OCI-M2 (cell line): Measurements from ENCODE around the gene RCAN2.
"Not testable (repeated sequence)": the region's sequence is repeated elsewhere in the genome, so short reads cannot be mapped to it uniquely, and the experiment has no call there.

Experiments
- DNase-seq: peaks from one replicate; lab custom pipeline; 2025; ENCODE audit not compliant: unreplicated experiment; lab: John Stamatoyannopoulos, UW

RCAN2 gene

DNA sequence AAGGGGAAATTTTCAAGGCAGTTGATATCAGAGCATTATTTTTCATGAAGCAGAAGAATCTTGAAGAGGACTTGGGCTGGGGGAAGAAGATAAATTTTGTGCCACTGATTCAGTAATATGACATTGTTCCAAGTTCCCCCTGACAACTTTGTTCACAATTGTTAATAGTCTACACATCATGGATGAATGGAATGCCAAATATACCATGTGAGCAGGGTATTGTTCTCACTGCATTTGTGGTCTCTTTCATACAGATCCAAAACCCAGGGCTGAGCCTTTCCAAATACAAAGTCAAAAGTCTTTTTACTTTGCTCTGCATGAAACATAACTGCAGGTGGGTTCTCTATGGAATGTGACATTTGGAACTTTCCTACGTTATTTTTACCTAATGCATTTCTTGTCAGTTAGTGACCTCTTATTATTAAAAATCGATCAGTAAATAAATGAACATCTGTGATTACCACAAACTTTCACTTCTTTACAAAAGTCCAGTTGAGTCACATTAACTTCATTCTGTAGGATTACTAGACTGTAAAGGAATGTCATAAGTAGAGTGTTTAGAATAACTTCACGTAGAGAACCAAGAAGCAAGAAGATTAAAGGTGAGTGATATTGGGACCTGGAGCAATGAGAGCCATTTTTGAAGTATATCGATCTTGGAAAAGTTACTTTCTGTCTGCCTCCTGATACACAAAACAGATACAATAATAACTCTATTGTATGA lies 100.9 kb downstream of the RCAN2 start:
- DNase-seq = no peak

DNA sequence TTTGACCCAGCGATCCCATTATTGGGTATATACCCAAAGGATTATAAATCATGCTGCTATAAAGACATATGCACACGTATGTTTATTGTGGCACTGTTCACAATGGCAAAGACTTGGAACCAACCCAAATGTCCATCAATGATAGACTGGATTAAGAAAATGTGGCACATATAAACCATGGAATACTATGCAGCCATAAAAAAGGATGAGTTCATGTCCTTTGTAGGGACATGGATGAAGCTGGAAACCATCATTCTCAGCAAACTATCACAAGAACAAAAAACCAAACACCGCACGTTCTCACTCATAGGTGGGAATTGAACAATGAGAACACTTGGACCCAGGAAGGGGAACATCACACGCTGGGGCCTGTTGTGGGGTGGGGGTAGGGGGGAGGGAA lies 103.5 kb downstream of the RCAN2 start:
- not testable (repeated sequence) for DNase-seq

DNA sequence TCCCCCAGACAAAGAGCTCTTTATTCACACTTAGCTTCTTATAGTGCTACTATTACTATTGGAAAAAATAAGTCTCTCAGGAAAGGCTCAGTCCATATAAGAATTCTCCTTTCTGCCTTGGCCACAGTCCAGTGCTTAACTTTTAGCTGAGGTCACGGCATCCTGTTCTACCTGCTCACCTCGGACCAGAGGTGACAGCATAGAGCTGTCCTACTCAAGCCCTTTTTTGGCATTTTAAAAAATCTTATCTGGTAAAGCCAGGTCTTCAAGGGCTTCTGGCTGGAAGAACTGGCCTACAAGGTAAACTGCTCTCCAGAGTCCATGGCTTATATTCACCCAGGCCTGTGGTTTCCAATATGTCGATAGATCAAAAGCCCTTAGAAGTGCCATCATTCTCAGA lies 109.7 kb downstream of the RCAN2 start:
- no peak for DNase-seq

DNA sequence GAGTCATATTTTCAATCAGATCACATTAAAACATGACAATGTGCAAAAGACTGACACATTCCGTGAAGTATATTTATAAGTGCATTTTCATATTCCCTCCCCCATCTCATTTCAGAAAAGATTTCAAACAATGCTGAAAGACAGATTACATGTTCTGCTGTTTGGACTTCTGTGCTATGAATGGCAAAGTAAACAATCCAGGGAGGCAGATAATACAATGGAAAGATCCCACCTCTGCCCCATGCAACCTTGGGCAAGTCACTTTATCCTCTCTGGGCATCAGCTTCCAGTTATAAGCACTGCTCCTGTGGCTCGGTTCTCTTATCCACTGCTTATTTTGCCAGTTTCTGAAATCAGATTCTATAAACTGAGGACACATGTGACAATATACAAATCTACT lies 110.2 kb downstream of the RCAN2 start:
- no peak for DNase-seq

DNA sequence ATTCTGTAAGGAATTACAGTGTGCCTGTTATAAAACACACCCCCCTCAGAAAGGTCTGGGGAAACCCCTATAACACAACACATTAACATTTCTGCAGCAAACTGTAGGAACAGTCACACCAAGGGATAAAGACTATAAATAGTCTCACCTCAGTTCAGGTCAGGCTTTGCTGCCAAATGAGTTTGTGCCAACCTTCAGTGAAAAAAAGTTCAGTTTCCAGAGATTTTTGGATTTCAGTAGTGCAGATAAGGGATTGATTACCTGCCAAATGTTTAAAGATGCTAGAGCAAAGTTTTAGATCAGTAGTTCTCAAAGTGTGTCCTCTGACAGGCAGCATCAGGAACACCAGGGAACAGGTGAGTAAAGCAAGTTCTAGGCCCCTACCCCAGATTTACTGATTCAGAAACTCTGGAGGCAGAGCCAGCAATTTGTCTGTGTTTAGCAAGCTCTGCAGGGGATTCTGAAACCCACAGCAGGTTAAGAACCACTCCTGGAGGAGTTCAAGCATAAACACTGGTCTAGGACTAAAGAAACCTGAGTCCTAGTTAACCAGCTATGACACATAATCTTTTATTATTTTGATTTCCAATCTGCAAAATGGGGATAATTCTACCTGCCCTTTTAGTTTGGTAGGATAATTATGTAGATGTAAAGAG lies 111.0 kb downstream of the RCAN2 start:
- DNase-seq = no peak

DNA sequence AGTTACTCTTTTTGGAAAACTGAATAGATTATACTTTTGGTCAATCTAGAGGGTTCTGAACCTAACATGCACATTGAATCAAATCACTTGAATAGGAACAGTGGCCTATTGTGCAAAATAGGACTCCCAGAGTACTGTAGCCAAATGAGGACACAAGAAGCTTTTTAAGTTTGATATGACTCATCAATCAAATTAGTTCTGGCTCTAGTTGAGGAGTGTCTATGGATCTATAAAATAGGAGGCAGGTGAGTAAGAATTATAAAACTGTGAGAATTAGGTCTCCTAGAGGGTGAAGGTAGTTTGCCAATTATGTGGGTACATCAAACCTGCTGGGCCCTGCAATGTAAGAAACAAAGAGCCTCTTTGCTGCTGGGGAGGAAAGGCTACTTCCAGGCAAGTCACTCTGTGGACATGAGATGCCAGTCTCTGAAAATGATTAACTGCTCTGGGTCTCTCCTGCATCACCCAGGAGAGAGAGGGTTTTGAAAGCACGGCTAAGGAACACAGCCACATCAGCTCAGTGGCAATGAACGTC lies 112.3 kb downstream of the RCAN2 start:
- no peak for DNase-seq

DNA sequence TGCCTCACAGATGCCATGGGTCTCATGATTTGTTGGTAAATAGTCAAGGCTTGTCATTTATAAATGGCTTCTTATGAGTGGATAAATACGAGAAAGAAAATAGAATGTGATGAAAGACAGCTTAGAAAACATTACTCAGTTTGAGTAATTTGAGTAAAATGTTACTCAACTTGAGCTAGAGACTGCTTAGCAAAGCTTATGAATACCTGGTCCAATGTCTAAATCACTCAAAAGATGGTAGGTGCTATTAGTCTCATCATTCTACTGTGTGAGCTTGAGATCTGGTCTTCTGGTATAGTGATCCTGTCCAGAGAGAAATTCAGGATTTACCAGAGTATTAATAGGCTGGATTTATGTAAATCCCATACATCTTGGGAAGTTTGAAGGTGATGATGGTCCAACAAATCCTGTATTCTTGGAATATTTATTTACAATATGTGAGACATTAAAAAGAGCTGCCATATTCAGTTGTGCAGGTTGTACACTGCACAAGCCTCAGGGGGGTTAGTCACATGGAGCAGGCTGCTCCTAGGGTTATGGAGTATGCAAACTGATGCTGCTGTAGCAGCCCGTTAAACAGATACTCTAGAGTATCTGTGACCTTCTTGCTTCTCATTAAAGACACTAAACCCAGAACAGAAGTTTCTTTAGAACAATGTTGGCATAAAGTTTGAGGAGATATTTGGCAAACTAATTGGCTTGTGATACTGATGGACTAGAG lies 112.9 kb downstream of the RCAN2 start:
- no peak for DNase-seq

DNA sequence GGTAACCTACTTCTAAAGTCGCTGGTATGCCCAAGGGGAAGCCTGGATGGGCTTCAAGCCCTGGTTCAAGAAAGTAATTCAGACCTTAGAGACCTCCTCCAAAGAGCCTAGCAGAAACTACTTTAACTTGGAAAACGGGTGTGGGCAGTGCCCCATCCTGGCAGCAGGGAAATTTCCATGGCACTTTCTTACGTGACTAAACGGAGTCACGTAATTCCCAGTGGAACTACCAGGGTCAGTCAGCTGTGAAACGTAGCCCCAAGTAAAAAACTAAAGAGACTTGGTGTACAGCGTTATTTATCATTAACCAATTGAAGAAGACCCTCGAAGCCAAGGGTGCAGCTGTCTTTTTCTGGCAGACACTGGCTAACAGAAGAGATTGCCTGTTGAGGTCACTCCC lies 114.0 kb downstream of the RCAN2 start:
- DNase-seq = no peak

DNA sequence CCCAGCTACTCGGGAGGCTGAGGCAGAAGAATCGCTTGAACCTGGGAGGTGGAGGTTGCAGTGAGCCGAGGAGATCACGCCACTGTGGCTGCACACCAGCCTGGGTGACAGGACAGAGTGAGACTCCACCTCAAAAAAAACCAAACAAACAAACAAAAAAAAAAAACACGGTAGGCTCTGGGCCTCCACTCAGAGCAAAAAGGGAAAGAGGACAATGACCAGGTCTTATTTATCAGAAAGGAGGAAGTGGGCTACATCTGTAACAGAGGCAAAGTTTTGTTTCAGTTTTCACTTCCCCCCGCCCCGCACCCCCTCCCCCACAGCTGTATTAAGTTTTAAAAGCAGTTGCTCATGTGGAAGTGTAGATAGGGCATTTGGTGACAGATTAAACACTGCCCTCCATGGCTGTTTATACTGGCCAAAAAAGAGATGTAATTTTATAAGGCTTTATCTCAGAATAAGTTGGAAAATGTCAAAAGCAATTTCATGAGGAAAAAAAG lies 114.6 kb downstream of the RCAN2 start:
- DNase-seq = peak; percentile 54

DNA sequence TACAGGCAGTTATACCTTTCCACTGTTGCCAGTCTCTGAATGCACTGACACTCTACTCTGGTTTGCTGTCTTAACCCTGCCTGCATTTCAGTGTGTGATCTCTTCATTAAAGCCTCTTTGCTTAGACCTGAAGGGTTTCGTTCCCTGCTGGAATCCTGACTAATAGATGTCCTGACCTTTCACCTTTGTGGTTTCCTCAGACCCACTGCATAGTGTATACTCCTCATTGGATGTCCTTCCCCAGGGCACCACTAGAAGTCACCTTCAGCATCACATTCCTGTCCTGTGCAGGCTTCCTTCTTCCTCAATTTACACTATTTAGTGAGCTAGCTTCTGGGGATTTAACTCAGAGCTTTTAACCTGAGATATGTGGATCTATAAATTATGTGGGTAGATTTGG lies 120.6 kb downstream of the RCAN2 start:
- no peak for DNase-seq

DNA sequence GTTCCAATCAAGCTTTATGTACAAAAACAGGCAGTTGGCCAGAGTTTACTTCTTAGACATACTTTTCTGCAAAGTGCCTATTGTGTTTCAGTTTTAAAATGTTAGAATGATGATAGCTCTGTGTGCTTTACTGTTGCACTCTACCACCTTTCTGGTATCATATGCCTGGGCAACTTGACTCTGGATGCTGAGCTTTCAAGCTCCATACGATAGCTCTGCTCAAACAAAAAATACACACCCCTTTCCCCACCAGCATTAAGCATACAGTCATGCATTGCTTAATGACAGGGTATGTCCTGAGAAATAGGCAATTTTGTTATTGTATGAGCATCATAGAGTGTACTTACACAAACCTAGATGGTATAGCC lies 123.1 kb downstream of the RCAN2 start:
- no peak for DNase-seq

DNA sequence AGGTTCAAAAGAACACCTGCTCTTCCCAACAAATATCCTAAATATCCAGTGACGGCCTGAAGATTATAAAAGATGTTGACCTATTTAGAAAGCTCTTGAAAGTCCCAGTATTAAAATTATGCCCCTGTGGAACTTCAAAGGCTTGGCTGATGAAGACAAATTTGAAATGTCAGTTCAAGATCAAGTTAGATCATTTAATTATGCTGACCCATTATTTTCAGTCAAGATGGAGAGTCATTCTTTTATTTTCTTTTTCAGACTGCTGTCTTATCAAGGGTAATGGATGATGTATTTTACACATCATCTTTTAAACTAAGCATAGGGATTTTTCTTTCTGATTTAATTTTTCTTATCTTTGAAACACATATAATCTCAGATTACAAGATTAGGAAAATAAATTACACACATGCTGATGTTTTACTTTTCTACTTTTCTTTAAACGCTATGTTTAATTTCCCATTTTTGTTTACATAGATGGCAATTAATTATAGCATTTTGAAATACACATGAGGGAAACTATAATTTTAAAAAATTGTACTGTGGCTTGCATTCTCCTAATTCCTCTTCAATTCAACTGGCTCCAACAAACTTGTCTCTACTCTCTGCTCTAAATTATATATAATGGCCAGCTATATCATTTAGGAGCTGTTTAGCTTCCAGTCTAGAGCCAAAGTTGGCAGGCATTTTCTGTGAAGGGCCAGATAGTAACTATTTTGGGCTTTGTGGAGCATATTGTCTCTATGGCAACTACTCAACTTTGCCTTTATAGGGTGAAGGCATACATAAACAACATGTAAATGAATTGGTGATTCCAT lies 123.7 kb downstream of the RCAN2 start:
- no peak for DNase-seq

DNA sequence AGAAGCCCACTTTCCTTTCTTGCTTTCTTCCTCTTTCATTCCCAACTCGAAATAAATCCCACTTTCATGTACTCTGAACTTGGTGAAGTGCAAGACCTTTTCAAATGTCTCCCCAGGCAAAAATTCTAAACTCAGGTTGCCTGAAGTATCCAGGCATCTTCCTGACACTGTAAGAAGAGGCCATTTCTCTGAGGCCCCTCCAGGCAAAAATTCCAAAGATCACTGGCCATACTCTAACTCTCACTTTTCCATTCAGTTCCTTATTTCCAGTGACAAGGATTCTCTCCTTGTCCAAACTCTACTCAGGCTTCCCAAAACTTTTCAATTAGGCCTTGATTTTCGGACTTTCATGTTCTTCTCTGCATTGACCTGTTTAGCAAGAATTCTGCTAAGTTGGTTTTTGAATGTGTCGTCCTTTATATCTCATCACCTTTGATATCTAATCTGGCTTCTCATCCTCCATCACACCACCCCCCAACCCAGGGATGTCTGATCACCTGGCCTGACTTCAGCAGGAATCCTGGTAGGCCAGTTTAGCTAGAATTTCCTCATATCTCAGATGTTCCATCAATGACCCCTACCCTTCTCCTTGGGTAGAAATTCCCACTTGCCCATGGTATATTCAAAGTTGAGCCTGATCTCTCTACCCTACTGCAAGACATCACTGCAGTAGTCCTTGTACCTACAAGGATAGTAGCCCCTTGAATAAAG lies 124.9 kb downstream of the RCAN2 start:
- DNase-seq = no peak

DNA sequence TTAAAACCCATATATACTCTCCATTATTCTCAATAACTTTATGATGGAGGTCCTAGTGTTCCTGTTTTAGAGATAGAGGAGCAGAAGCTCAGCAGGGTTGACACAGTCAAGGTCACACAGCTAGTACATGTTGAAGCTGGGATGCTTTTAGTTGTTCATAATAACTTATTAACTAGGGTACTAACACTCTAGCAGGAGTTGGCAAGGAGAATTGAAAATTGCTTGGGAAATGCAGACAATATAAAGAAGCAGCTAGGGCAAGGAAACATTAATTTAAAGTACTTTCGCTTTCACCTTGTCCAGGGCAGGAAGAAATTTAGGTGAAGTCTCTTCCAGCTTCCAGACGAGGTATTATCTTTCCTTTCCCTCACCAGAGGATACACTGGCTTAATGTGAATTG lies 133.7 kb downstream of the RCAN2 start:
- DNase-seq = no peak

DNA sequence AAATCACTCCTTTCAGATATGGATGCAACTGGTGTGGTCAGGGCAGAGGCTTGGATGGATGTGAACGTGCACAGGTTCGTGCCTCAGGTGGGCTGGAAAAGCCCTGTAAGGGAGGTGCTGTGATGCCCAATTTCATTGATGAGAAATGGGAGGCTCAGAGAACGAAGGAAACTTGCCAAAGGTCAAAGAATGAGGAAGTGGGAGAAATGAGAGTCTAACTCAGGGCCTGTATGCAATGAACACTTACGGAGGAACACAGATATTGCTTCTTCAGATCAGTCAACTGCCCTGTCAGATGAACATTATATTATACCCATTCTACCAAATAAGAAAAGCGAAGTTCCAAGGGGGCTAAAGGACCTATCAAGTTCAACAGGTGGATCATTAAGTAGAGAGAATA lies 134.7 kb downstream of the RCAN2 start:
- no peak for DNase-seq

DNA sequence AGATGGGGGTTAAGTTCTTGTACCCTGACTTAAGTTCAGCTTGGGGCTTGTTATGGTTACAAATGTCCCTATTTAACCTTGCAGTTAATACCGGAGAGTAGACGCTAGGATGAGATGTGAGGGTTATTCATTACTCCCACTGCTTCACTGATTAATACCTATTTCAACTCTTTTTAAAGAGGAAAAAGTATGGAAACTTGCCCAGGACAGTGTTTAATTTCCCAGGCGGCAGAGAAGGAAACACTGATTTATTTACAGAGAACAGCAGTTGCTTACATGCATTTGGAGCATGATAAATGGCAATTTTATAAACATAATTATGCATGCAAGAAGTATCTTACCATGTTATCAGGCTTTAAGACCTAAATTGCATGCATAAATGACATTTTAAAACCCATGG lies 137.7 kb downstream of the RCAN2 start:
- no peak for DNase-seq

DNA sequence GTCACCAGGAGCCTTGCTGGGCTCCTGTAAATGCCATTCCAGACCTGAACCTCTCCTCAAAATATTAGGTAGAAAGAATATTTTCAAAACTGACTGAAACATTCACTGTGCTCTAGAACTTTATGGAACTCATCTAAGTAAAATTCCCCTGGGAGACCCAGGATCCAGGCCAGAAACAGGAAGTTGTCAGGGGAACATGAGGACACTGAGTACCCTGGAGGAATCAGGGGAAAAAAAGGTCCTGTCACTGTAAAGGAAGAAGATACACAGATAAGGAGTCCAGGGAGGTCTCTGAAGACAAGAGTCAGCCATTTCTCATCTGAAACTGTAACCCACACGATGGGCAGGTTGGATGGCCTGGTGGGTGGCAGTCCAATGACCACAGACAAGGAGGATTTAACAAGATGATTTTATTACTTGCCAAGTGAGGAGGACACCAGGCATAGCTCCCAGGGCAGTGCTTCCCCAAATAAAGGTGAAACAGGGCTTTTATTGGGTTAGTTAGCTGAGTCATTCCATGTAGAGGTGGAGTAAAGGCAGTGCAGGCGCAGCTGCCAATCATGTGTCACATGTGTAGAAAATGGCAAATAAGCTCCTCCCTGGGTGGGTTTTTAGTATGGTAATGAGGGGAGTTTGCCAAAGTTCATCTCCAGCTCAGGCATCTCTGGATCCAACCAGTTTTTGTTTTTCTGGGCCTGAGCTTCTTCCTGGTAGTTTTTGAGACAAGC lies 138.5 kb downstream of the RCAN2 start:
- DNase-seq = no peak

DNA sequence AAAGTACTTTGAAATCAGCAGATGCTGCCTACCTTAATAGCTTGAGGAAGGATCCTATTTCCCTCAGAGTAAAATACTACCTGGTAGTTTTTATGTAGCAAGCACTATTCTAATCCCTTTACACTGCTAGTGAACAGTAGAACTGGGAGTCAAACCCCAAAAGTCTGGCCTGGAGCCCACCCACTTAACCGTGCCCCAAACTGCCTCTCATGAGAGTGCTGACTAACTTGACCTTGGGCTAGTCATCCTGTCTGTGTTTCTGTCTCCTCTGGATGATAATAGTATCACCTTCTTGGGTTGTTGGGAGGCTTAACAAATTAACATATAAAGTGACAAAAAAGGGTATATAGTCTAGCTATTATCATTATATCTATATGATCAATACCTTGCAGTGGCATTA lies 140.5 kb downstream of the RCAN2 start:
- no peak for DNase-seq

DNA sequence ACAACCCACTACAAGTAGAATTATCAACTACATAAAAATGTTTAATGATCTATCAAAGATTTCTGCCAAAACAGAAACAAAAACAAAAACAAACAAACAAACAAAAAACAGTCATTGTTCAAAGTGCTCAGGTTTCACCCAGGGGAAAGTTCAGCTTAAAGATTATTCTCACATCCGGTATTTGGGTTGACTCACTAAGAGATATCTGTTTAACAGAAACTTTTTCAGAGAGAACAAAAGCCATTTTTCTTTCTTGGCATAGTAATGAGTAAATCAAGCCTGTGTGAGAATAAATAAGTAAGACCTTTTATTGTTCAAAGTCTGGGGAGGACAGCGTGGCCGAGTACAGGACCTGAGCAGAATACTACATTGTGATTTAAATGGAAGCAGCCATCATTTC lies 143.6 kb downstream of the RCAN2 start:
- DNase-seq = no peak

DNA sequence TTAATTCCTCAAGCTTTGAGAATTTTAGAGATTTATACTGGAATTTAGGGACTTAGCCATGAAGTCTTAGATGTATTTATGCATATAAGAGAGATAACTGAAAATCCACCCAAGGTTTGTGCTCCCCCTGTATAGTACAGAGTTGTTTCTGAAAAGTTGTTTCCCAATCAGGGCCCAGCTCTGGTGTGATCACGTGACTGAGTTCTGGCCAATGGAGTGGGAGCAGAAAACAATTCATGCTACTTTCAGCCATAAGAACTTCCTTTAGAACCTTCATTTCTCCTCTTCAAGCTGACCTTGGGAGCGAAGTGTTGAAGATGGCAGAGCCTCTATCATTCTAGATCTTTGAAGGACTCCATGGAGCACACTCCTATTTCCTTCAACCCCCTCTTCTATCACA lies 151.0 kb downstream of the RCAN2 start:
- DNase-seq = no peak
